ENCODE results near the gene PCOLCE2. TPM values are rescaled to one million over a fixed set of nuclear protein-coding genes. Genes with fewer than 3 reads are reported as not detected.

PCOLCE2 gene
- total and polyA plus RNA-seq, 12 donors = 49.9 to 143 (median 69.6) TPM

GRCh38 chr3:142890592-142890991 is 1.7 kb upstream of the PCOLCE2 start:
- intact Hi-C loops (cut with DNase I) = no loop called here
- WGBS, 2 donors = 82 to 89% methylated on average over 2 of the region's 2 CpGs
- Histone ChIP-seq H3K4me3 (peak overlapping the region in 1 of 10 donors; percentile 66), H3K36me3 (no peaks in the 10 kb centered on the region), H3K27me3 (peaks cover 0 to 42% (median 5%) of the 10 kb centered on the region in 7 donors), H3K9me3 (no peaks in the 10 kb centered on the region), H3K27ac (no peak overlapping the region), H3K4me1 (peaks cover 0 to 31% (median 18%) of the 10 kb centered on the region in 9 donors)
- TF ChIP-seq CTCF (IDR thresholded peaks at IDR 0.05) = no peak
- ATAC-seq (no peak), DNase-seq (no peak)

- no peak for TF ChIP-seq CTCF (IDR thresholded peaks at IDR 0.05)
- peaks cover 0 to 36% (median 20%) of the 10 kb centered on the region in 9 donors for H3K4me1 ChIP-seq
- H3K27ac ChIP-seq = peak overlapping the region; percentile 19 to 89 (median 80)
- ATAC-seq (peak in 5 of 8 donors; percentile 52 to 76 (median 65)), DNase-seq (no peak)
- 11 to 13% methylated on average over 28 to 29 of the region's 29 CpGs for WGBS, 2 donors
- intact Hi-C loops (cut with DNase I) = no loop called here
- no peaks in the 10 kb centered on the region for H3K9me3 ChIP-seq
- peak overlapping the region; percentile 49 to 83 (median 68) for H3K4me3 ChIP-seq
- H3K27me3 ChIP-seq = peaks cover 0 to 42% (median 5%) of the 10 kb centered on the region in 7 donors
- H3K36me3 ChIP-seq = no peaks in the 10 kb centered on the region
Measured at GRCh38 chr3:142889212-142890014, 530 bp upstream of the PCOLCE2 start.

- Histone ChIP-seq H3K4me3 (peak overlapping the region; percentile 49 to 83 (median 68)), H3K27me3 (peaks cover 0 to 42% (median 5%) of the 10 kb centered on the region in 7 donors), H3K4me1 (peaks cover 0 to 38% (median 20%) of the 10 kb centered on the region in 9 donors), H3K27ac (peak overlapping the region; percentile 19 to 89 (median 80)), H3K9me3 (no peaks in the 10 kb centered on the region), H3K36me3 (no peaks in the 10 kb centered on the region)
- TF ChIP-seq CTCF (IDR thresholded peaks at IDR 0.05) = no peak
- peak; percentile 46 to 82 (median 68) for ATAC-seq
- intact Hi-C loops (cut with DNase I) = no loop called here
- peak; percentile 24 to 44 for DNase-seq
- WGBS, 2 donors = 0 to 1% methylated on average over 14 of the region's 14 CpGs
Measured at GRCh38 chr3:142888099-142888480, 793 bp downstream of the PCOLCE2 start.

GRCh38 chr3:142886940-142887339 is 1.9 kb downstream of the PCOLCE2 start:
- no peak for TF ChIP-seq CTCF (IDR thresholded peaks at IDR 0.05)
- ATAC-seq = no peak
- H3K4me1 ChIP-seq = peaks cover 0 to 38% (median 20%) of the 10 kb centered on the region in 9 donors
- WGBS, 2 donors = 41 to 44% methylated on average over 2 of the region's 2 CpGs
- H3K27me3 ChIP-seq = peaks cover 0 to 42% (median 5%) of the 10 kb centered on the region in 7 donors
- H3K4me3 ChIP-seq = peak overlapping the region in 3 of 10 donors; percentile 67 to 76 (median 70)
- intact Hi-C loops (cut with DNase I) = no loop called here
- DNase-seq = no peak
- H3K36me3 ChIP-seq = no peaks in the 10 kb centered on the region
- H3K9me3 ChIP-seq = no peaks in the 10 kb centered on the region
- peak overlapping the region in 1 of 10 donors; percentile 35 for H3K27ac ChIP-seq

Data from heart right ventricle (tissue), 16 donors.